NCI-H1436 treated with DMSO at 0.1 percent for 48 hours (cell line): ENCODE measurements around the gene ETS1.

Source experiments
- DNase-seq: peaks from one replicate; lab custom pipeline; 2025; lab: John Stamatoyannopoulos, UW

The ETS1 gene

GRCh38 chr11:128619007-128619406 is 31.6 kb upstream of the ETS1 start:
- DNase-seq, result no peak

- no peak for DNase-seq
These were observed 31.2 kb upstream of the ETS1 start for GRCh38 chr11:128618603-128619002.

- DNase-seq, result no peak
These were observed 28.8 kb upstream of the ETS1 start for GRCh38 chr11:128616161-128616560.

GRCh38 chr11:128615612-128616011 is 28.3 kb upstream of the ETS1 start:
- no peak for DNase-seq

GRCh38 chr11:128615076-128615475 is 27.7 kb upstream of the ETS1 start:
- no peak for DNase-seq

- no peak for DNase-seq
These were observed 26.7 kb upstream of the ETS1 start for GRCh38 chr11:128614026-128614425.

GRCh38 chr11:128613300-128613995 is 26.1 kb upstream of the ETS1 start:
- DNase-seq, result no peak

- no peak for DNase-seq
These were observed 23.6 kb upstream of the ETS1 start for GRCh38 chr11:128610721-128611617.

GRCh38 chr11:128609785-128610184 is 22.4 kb upstream of the ETS1 start:
- DNase-seq, result no peak

GRCh38 chr11:128608746-128609407 is 21.5 kb upstream of the ETS1 start:
- no peak for DNase-seq

- no peak for DNase-seq
These were observed 20.5 kb upstream of the ETS1 start for GRCh38 chr11:128607819-128608218.

- no peak for DNase-seq
These were observed 17.4 kb upstream of the ETS1 start for GRCh38 chr11:128604723-128605122.

- DNase-seq, result no peak
These were observed 16.5 kb upstream of the ETS1 start for GRCh38 chr11:128603752-128604414.

GRCh38 chr11:128603003-128603696 is 15.8 kb upstream of the ETS1 start:
- no peak for DNase-seq

GRCh38 chr11:128599729-128600128 is 12.4 kb upstream of the ETS1 start:
- DNase-seq, result no peak

- no peak for DNase-seq
These were observed 11.3 kb upstream of the ETS1 start for GRCh38 chr11:128598506-128599150.

- no peak for DNase-seq
These were observed 10.7 kb upstream of the ETS1 start for GRCh38 chr11:128598096-128598495.

GRCh38 chr11:128597209-128597608 is 9.9 kb upstream of the ETS1 start:
- no peak for DNase-seq

GRCh38 chr11:128596250-128596649 is 8.9 kb upstream of the ETS1 start:
- DNase-seq, result no peak

GRCh38 chr11:128595775-128596174 is 8.4 kb upstream of the ETS1 start:
- DNase-seq, result no peak

- DNase-seq, result no peak
These were observed 7.9 kb upstream of the ETS1 start for GRCh38 chr11:128595221-128595620.
